Middle frontal gyrus (tissue), 1 donor: ENCODE results near the gene SLC25A51.

Source experiments
- DNase-seq: peaks from one replicate; pipeline ENCODE4 v3.0.0-alpha.2; 2015; ENCODE audit warnings: low spot score; ENCODE audit errors: extremely low spot score

Gene SLC25A51

GRCh38 chr9:37839496-37840461 is 64.1 kb downstream of the SLC25A51 start:
- DNase-seq: no peak
